Fibroblast of lung (primary cell): Measurements from ENCODE around the gene XAGE5. TPM values are rescaled to one million over a fixed set of nuclear protein-coding genes. Genes with fewer than 3 reads are reported as not detected.
"Not testable (repeated sequence)": the region's sequence is repeated elsewhere in the genome, so short reads cannot be mapped to it uniquely, and the experiment has no call there.

Source experiments
- DNase-seq, 2 donors: peaks; one replicate each; pipeline versions ENCODE4 v3.0.0 to v3.0.0-alpha.2; 2010; ENCODE audit warnings: low read depth in 2 of 2
- H2AFZ ChIP-seq: 2 replicates; pipeline ENCODE4 v1.5.1; 2012; ENCODE audit warnings: low read length, control low read depth, inconsistent platforms
- H3K27ac ChIP-seq: 2 replicates; pipeline ENCODE4 v1.5.1; 2011; ENCODE audit warnings: low read length, control low read depth; ENCODE audit not compliant: insufficient read depth
- H3K27me3 ChIP-seq: 2 replicates; pipeline ENCODE4 v1.5.1; 2011; ENCODE audit warnings: mild to moderate bottlenecking, low read length; ENCODE audit not compliant: control insufficient read depth, insufficient read depth
- H3K36me3 ChIP-seq: 2 replicates; pipeline ENCODE4 v1.5.1; 2011; ENCODE audit warnings: low read length; ENCODE audit not compliant: control insufficient read depth, insufficient read depth
- H3K4me1 ChIP-seq: 2 replicates; pipeline ENCODE4 v1.5.1; 2011; ENCODE audit warnings: low read length; ENCODE audit not compliant: control insufficient read depth, insufficient read depth; ENCODE audit errors: extremely low read depth
- H3K4me2 ChIP-seq: 2 replicates; pipeline ENCODE4 v1.5.1; 2011; ENCODE audit warnings: low read length, control low read depth; ENCODE audit not compliant: insufficient read depth; ENCODE audit errors: extremely low read depth
- H3K4me3 ChIP-seq, 4 experiments: fragments of 200-600 bp in 1 of 4; sonication (generic) in 1 of 4; replicated peaks in 1 of 4; 2 replicates each; pipeline ENCODE4 v1.5.1; 2011 to 2016; ENCODE audit warnings: low read length in 4 of 4, low read depth in 3 of 4, mild to moderate bottlenecking in 3 of 4, control low read depth in 2 of 4, inconsistent platforms in 1 of 4, mixed read lengths in 1 of 4; ENCODE audit not compliant: insufficient read depth in 1 of 4; ENCODE audit errors: control extremely low read depth in 1 of 4
- H3K79me2 ChIP-seq: 2 replicates; pipeline ENCODE4 v1.5.1; 2012; ENCODE audit warnings: mild to moderate bottlenecking, low read length, inconsistent platforms; ENCODE audit not compliant: control insufficient read depth, insufficient read depth
- H3K9ac ChIP-seq: 2 replicates; pipeline ENCODE4 v1.5.1; 2011; ENCODE audit warnings: mild to moderate bottlenecking, low read length, control low read depth; ENCODE audit not compliant: insufficient read depth
- H3K9me3 ChIP-seq: 2 replicates; pipeline ENCODE4 v1.5.1; 2012; ENCODE audit warnings: low read depth, low read length; ENCODE audit not compliant: control insufficient read depth, insufficient read depth
- H4K20me1 ChIP-seq: 2 replicates; pipeline ENCODE4 v1.5.1; 2011; ENCODE audit warnings: low read length; ENCODE audit not compliant: control insufficient read depth, insufficient read depth; ENCODE audit errors: extremely low read depth
- EZH2 ChIP-seq: IDR thresholded peaks from 2 replicates; pipeline ENCODE4 v1.5.1; 2012; ENCODE audit warnings: low read length, control low read depth, mild to moderate bottlenecking; ENCODE audit errors: missing control alignments
- polyA plus RNA-seq, 2 donors: library from polyadenylated mRNA; depleted of rRNA in 1 of 2; stranded (reverse) in 1 of 2; unstranded in 1 of 2; fragments of >200 nt; gene quantifications; 2 replicates each; pipeline ENCODE4 v1.2.1, GENCODE V29; 2011 to 2012; ENCODE audit warnings: missing spikeins in 1 of 2
- total RNA-seq: library from RNA; depleted of rRNA; stranded (reverse); fragments of >200 nt; gene quantifications from 2 replicates; pipeline ENCODE4 v1.2.1, GENCODE V29; 2014
- TF ChIP-seq, protein P1 (sequence below), 2 donors: IDR thresholded peaks in 1 of 2; conservative IDR thresholded peaks in 1 of 2; 1 replicate in 1 of 2; 2 replicates in 1 of 2; pipeline ENCODE4 v1.5.1; 2011 to 2012; ENCODE audit warnings: low read length in 2 of 2, control low read depth in 1 of 2, inconsistent platforms in 1 of 2, low read depth in 1 of 2, mild to moderate bottlenecking in 1 of 2

XAGE5 gene
- total and polyA plus RNA-seq, 2 donors (not counting 1 experiment from before 2014, with no cell fraction given) = not detected

DNA sequence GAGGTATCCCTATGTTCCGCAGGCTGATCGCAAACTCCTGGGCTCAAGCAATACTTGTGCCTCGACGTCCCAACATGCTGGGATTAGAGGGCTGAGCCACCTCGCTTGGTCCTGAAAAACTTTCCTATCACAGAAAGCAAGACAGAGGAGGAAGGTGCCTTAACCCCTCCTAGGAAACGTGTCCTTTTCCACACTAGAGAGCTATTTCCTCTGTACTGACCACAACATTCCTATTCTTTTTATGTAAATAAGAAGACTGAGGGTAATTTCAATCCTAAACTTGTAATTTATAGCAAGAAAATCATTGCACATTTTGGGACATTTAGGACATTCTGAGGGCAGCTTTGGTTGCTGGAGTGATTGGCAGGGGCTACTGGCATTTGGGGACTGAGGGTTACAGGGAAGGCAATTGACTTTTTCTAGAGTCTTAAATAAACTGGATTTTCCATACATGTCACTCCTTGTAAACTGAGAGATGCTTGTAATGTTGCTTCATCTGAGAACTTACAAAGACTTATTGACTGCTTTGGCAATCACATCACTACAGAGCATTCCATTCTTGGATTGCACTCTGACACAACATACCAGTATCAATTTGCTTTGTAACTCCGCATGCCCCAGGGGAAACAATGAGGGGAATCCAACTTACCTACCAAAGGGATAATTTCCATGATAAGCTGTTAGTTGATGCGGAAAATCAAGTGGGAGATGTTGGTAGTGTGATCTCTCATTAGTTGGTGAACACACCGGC lies 41.2 kb downstream of the XAGE5 start:
- Histone ChIP-seq H2AFZ (no peak overlapping the region), H3K36me3 (no peaks in the 10 kb centered on the region), H3K4me3 (no peak overlapping the region), H3K9ac (no peak overlapping the region), H3K27me3 (no peaks in the 10 kb centered on the region), H3K79me2 (no peaks in the 10 kb centered on the region), H3K27ac (peak overlapping the region; percentile 44), H3K9me3 (no peaks in the 10 kb centered on the region), H3K4me2 (peak overlapping the region; percentile 13), H3K4me1 (peaks cover 2% of the 10 kb centered on the region), H4K20me1 (no peaks in the 10 kb centered on the region)
- DNase-seq = peak; percentile 8 to 16
- TF ChIP-seq, protein P1, sequence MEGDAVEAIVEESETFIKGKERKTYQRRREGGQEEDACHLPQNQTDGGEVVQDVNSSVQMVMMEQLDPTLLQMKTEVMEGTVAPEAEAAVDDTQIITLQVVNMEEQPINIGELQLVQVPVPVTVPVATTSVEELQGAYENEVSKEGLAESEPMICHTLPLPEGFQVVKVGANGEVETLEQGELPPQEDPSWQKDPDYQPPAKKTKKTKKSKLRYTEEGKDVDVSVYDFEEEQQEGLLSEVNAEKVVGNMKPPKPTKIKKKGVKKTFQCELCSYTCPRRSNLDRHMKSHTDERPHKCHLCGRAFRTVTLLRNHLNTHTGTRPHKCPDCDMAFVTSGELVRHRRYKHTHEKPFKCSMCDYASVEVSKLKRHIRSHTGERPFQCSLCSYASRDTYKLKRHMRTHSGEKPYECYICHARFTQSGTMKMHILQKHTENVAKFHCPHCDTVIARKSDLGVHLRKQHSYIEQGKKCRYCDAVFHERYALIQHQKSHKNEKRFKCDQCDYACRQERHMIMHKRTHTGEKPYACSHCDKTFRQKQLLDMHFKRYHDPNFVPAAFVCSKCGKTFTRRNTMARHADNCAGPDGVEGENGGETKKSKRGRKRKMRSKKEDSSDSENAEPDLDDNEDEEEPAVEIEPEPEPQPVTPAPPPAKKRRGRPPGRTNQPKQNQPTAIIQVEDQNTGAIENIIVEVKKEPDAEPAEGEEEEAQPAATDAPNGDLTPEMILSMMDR (conservative IDR thresholded peaks at IDR 0.05 in 1 of 2, IDR thresholded peaks at IDR 0.05 in 1 of 2; ENCODE audit: low read depth in 1 of 2, low read length in 2 of 2) = no peak
- no peak for TF ChIP-seq EZH2

DNA sequence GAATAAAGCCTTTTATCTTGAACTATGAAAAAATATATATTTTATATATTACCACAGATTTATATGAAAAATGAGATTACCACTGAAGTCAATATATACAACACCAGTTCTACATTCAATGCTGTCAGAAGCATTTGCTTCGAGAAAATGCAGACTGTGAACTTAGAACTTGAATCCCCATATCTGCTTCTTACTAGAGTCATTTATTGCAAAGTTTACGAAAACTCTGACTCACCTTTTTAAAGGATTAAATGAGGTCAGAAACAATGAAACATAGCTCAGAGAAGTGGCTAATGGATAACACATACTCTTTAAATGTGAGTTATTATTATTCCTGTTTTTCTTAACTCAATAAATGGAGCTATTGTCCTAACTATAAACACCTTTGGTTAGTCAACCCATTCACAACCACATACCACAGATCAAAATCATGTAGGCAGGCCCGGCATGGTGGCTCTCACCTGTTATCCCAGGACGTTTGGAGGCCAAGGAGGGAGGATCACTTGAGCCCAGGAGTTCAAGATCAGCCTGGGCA lies 46.0 kb downstream of the XAGE5 start:
- not testable (repeated sequence) for DNase-seq

DNA sequence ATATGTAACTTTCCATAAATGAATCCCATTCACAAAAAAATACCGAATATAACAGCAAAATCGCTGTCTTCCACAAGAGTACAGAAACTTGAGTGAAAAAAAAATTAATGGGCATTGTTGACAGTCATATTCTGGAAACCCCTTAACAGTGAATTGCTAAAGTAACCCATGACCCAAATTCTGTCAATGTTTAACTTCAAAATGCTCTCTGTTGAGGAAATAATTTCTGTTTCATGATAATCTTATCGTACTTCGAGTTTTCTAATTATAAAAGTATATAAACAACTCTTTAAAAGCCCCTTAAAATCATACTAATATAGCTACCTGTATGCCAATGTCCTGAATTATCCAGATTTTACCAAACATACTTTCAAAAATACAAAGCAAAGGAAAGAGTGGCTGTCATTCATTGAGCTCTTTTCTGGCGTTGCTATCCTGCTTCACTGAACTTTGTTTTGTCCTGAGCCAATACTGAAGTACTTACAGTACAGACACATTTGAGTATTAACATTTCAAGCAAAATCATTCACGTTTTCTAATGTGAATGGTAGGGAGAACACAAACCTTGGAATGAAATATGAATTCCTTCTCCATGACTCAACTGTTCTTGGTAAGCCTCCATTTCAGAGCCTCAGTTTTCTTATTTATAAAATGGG lies 54.4 kb downstream of the XAGE5 start:
- Histone ChIP-seq H3K9ac (no peak overlapping the region), H3K4me1 (no peaks in the 10 kb centered on the region), H3K9me3 (no peaks in the 10 kb centered on the region), H3K4me3 (no peak overlapping the region), H3K27me3 (no peaks in the 10 kb centered on the region), H2AFZ (no peak overlapping the region), H3K27ac (no peak overlapping the region), H3K4me2 (no peak overlapping the region), H3K36me3 (no peaks in the 10 kb centered on the region), H4K20me1 (no peaks in the 10 kb centered on the region), H3K79me2 (no peaks in the 10 kb centered on the region)
- DNase-seq = no peak
- no peak for TF ChIP-seq EZH2
- TF ChIP-seq, protein P1 (conservative IDR thresholded peaks at IDR 0.05 in 1 of 2, IDR thresholded peaks at IDR 0.05 in 1 of 2; ENCODE audit: low read depth in 1 of 2, low read length in 2 of 2) = no peak

More for the DNA sequence above, 46.0 kb downstream of the XAGE5 start:
- not testable (repeated sequence) for H3K4me1 ChIP-seq, H2AFZ ChIP-seq, H3K9me3 ChIP-seq, H3K27ac ChIP-seq, H3K9ac ChIP-seq, H4K20me1 ChIP-seq, H3K4me2 ChIP-seq, H3K27me3 ChIP-seq, H3K4me3 ChIP-seq, H3K79me2 ChIP-seq, H3K36me3 ChIP-seq

Other genes starting within 250 kb of the XAGE5 start
- not detected in 2 replicates for gene SSX7, start 156.4 kb upstream of the XAGE5 start, total RNA-seq
- not detected in 2 replicates for gene SSX7, start 156.4 kb upstream of the XAGE5 start, polyA plus RNA-seq
- gene SSX2, start 104.1 kb upstream of the XAGE5 start, total RNA-seq = not detected in 2 replicates
- gene SSX2, start 104.1 kb upstream of the XAGE5 start, polyA plus RNA-seq = not detected in 2 replicates
- gene SSX2B, start 60.0 kb upstream of the XAGE5 start, total RNA-seq = not detected in 2 replicates
- not detected in 2 replicates for gene SSX2B, start 60.0 kb upstream of the XAGE5 start, polyA plus RNA-seq
- not detected in 2 replicates for gene SPANXN5, start 13.9 kb upstream of the XAGE5 start, total RNA-seq
- gene SPANXN5, start 13.9 kb upstream of the XAGE5 start, polyA plus RNA-seq = not detected in 2 replicates
- not detected in 2 replicates for gene XAGE3, start 56.8 kb downstream of the XAGE5 start, total RNA-seq
- gene XAGE3, start 56.8 kb downstream of the XAGE5 start, polyA plus RNA-seq = not detected in 2 replicates
- gene FAM156B, start 86.0 kb downstream of the XAGE5 start, total RNA-seq = 6.2 and 12.6 TPM in 2 replicates
- 11.0 and 11.4 TPM in 2 replicates for gene FAM156B, start 86.0 kb downstream of the XAGE5 start, polyA plus RNA-seq
- gene FAM156A, start 147.2 kb downstream of the XAGE5 start, total RNA-seq = 7.6 and 10.3 TPM in 2 replicates
- gene FAM156A, start 147.2 kb downstream of the XAGE5 start, polyA plus RNA-seq = 15.3 and 18.8 TPM in 2 replicates
- gene GPR173, start 237.5 kb downstream of the XAGE5 start, total RNA-seq = 2.3 and 5.6 TPM in 2 replicates
- 3.9 and 4.0 TPM in 2 replicates for gene GPR173, start 237.5 kb downstream of the XAGE5 start, polyA plus RNA-seq